Nephron progenitor cell (in vitro differentiated cells): ENCODE results near the gene TMEM154.

Source experiments
- DNase-seq: peaks from one replicate; pipeline ENCODE4 v3.0.0; 2021
- H3K27ac Mint-ChIP-seq: 2 replicates; pipeline ENCODE4 v1.8.0; 2021; ENCODE audit warnings: mild to moderate bottlenecking, moderate library complexity, mixed read lengths
- H3K27me3 Mint-ChIP-seq: 2 replicates; pipeline ENCODE4 v1.8.0; 2021; ENCODE audit warnings: mild to moderate bottlenecking, low read depth, mixed read lengths; ENCODE audit not compliant: poor library complexity
- H3K36me3 Mint-ChIP-seq: 2 replicates; pipeline ENCODE4 v1.8.0; 2021; ENCODE audit warnings: low read depth, mixed read lengths
- H3K4me1 Mint-ChIP-seq: 2 replicates; pipeline ENCODE4 v1.8.0; 2021; ENCODE audit warnings: mixed read lengths
- H3K4me3 Mint-ChIP-seq: 2 replicates; pipeline ENCODE4 v1.8.0; 2021; ENCODE audit warnings: mild to moderate bottlenecking, moderate library complexity, mixed read lengths
- H3K9me3 Mint-ChIP-seq: 2 replicates; pipeline ENCODE4 v1.8.0; 2021; ENCODE audit warnings: mild to moderate bottlenecking, moderate library complexity, mixed read lengths
- TF ChIP-seq, protein P1 (sequence below): fragments of 200-600 bp; sonication (generic); IDR thresholded peaks from 2 replicates; pipeline ENCODE4 v1.5.0; 2021; ENCODE audit warnings: antibody characterized with exemption

TMEM154 gene

DNA sequence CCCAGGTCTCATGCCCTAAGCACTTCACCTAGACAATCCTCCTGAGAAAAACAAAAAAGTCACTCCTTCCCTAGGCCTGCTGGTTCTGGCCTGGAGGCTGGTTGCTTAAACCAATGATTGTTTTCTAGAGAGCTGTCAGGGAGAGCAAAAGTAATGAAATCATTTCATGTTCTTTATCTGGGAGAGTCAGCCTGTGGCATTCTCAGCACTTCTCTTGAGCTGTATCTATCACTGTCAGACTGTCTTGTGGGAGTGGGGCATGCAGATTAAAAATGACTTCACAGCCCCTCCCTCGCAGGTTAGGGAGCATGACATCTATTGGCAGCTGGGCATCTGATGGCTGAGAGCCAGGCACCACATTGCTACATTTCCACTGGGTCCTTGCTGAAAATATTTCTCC lies 20.4 kb upstream of the TMEM154 start:
- peaks cover 14% of the 10 kb centered on the region for H3K27me3 Mint-ChIP-seq
- no peak overlapping the region for H3K27ac Mint-ChIP-seq
- no peak overlapping the region for H3K4me3 Mint-ChIP-seq
- H3K4me1 Mint-ChIP-seq: peaks cover 14% of the 10 kb centered on the region
- H3K36me3 Mint-ChIP-seq: no peaks in the 10 kb centered on the region
- H3K9me3 Mint-ChIP-seq: peaks cover 12% of the 10 kb centered on the region
- DNase-seq: no peak
- TF ChIP-seq, protein P1, sequence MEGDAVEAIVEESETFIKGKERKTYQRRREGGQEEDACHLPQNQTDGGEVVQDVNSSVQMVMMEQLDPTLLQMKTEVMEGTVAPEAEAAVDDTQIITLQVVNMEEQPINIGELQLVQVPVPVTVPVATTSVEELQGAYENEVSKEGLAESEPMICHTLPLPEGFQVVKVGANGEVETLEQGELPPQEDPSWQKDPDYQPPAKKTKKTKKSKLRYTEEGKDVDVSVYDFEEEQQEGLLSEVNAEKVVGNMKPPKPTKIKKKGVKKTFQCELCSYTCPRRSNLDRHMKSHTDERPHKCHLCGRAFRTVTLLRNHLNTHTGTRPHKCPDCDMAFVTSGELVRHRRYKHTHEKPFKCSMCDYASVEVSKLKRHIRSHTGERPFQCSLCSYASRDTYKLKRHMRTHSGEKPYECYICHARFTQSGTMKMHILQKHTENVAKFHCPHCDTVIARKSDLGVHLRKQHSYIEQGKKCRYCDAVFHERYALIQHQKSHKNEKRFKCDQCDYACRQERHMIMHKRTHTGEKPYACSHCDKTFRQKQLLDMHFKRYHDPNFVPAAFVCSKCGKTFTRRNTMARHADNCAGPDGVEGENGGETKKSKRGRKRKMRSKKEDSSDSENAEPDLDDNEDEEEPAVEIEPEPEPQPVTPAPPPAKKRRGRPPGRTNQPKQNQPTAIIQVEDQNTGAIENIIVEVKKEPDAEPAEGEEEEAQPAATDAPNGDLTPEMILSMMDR: no peak

DNA sequence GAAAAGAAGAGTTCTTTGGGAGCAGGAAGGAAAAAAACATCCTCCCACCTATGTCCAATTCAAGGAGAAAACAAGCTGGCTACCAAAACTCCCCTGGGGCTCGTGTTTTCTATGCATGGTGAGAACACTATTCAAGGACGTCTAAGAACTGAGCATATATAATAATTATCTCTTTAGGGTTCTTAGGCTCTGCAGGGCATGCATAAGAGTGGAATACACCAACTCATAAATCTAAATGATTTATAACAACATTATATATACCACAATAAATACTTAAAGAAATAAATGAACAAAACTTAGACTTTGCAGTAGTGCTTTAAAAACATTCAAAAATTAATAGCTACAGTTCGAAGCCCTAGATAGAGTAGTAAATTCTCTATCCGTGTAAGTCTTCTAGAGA lies 19.5 kb upstream of the TMEM154 start:
- no peak for DNase-seq
- Mint-ChIP-seq H3K27me3 (peaks cover 13% of the 10 kb centered on the region), H3K27ac (no peak overlapping the region), H3K9me3 (peaks cover 7% of the 10 kb centered on the region), H3K36me3 (no peaks in the 10 kb centered on the region), H3K4me3 (no peak overlapping the region), H3K4me1 (peaks cover 14% of the 10 kb centered on the region)
- TF ChIP-seq, protein P1: no peak

DNA sequence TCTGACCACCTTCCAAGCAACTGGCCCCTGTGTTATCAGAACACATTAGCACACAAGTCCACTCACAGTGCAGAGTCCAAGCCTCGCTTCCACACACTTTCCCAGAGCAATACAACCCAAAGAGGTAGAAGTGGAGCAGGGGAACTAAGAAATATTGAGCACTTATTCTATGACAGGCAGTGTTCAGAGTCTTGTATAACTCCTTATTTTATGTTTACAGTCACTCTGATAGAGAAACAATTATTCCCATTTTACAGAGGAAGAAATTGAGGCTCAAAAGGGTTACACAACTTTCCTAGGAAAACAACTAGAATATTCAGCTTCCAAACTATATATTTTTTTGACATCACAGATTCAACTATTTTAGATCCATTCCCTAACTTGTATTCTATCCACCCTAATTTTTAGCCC lies 18.3 kb upstream of the TMEM154 start:
- peaks cover 14% of the 10 kb centered on the region for H3K4me1 Mint-ChIP-seq
- H3K9me3 Mint-ChIP-seq: peaks cover under 1% of the 10 kb centered on the region
- no peak overlapping the region for H3K27ac Mint-ChIP-seq
- TF ChIP-seq, protein P1: no peak
- peaks cover 13% of the 10 kb centered on the region for H3K27me3 Mint-ChIP-seq
- H3K36me3 Mint-ChIP-seq: no peaks in the 10 kb centered on the region
- no peak overlapping the region for H3K4me3 Mint-ChIP-seq
- DNase-seq: no peak

DNA sequence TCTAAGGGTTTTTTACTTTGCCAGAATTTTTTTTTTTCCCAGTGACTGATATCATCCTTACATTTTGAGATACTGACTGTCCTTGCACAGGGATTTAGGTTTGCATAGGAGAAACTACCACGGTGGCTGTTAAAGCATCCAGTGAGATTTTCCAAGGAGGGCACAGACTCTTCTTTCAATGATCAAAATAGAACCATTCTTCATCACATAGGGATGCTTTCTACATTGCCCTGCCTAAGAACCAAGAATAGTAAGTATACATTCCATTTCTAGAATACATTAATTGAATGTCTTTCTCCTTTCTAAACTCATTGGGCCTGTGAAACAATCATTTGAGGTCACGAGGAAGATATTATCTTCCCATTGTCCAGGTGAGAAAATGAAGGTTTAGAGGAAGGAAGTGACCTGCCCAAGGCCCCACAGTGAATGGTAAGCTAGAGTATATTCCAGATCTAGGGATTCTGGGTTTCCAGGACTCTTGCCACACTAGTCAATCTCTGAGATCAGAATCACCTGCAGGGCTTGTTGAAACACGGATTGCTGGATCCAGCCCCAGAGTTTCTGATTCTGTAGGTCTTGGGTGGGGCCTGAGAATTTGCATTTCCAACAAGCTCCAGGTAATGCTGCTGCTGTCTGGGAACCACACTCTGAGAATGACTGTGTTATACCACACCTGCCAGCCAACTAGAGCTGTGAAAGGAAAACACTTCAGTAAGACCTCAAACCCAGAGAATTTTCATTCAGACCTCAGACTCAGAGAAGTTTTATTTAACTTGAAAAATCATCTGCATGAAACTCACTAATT lies 17.7 kb upstream of the TMEM154 start:
- Mint-ChIP-seq H3K27me3 (peaks cover 13% of the 10 kb centered on the region), H3K4me3 (no peak overlapping the region), H3K27ac (no peak overlapping the region), H3K4me1 (peaks cover 14% of the 10 kb centered on the region), H3K9me3 (no peaks in the 10 kb centered on the region), H3K36me3 (no peaks in the 10 kb centered on the region)
- TF ChIP-seq, protein P1: no peak
- no peak for DNase-seq

DNA sequence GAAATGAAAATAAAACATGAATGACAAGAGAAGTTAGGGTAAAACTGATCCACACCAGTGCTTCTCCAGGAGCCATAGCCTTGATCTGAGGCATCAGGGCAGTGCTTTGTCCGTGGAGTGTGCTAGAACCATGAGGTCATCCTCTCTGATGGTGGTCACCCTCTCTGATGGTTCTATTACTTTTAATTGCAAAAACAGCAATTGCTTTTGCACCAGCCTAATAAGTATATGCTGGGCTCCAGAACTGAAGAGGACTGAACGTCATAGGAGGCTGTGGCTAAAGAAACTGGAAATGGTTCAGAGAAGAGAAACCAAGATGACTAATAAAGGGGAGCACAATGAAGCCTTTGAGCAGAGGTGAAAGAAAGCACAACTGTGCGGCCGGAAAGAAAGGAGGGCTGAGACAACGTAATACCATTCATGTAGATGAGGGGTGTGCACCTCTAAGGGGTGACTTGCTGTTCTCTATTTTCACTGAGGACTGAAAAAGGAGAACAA lies 17.0 kb upstream of the TMEM154 start:
- H3K27me3 Mint-ChIP-seq: peaks cover 9% of the 10 kb centered on the region
- H3K27ac Mint-ChIP-seq: no peak overlapping the region
- H3K9me3 Mint-ChIP-seq: no peaks in the 10 kb centered on the region
- no peak for DNase-seq
- no peak overlapping the region for H3K4me3 Mint-ChIP-seq
- peaks cover 17% of the 10 kb centered on the region for H3K4me1 Mint-ChIP-seq
- TF ChIP-seq, protein P1: no peak
- no peaks in the 10 kb centered on the region for H3K36me3 Mint-ChIP-seq

DNA sequence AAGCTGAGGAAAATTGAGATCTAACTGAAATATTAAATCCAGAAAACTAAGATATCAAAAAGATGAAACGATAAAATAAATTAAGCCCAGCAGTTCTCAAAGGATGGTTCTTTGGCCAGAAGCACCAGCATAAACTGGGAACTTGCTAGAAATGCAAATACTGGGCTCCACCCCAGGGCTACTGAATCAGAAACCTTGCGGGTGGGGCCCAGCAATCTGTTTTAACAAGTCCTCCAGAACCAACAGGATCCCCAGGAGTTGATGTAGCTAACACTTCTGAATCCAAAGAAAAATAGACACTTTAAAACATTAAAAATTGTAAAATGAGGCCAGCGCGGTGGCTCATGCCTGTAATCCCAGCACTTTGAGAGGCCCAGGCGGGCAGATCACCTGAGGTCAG lies 14.1 kb upstream of the TMEM154 start:
- H3K27ac Mint-ChIP-seq: no peak overlapping the region
- H3K4me3 Mint-ChIP-seq: no peak overlapping the region
- H3K4me1 Mint-ChIP-seq: peaks cover 28% of the 10 kb centered on the region
- H3K9me3 Mint-ChIP-seq: no peaks in the 10 kb centered on the region
- no peaks in the 10 kb centered on the region for H3K36me3 Mint-ChIP-seq
- no peak for DNase-seq
- TF ChIP-seq, protein P1: no peak
- no peaks in the 10 kb centered on the region for H3K27me3 Mint-ChIP-seq
